Keratinocyte (primary cell): ENCODE measurements around the gene AOAH. TPM values are rescaled to one million over a fixed set of nuclear protein-coding genes. Genes with fewer than 3 reads are reported as not detected.

Experiments
- DNase-seq: peaks from one replicate; pipeline ENCODE4 v3.0.0-alpha.2; 2011; ENCODE audit warnings: low read depth, missing footprints, low spot score
- FAIRE-seq: peaks from 2 replicates; lab custom pipeline; 2011; peaks lifted over from hg19 to GRCh38; lab: Jason Lieb, UNC
- H2AFZ ChIP-seq: 2 replicates; pipeline ENCODE4 v1.6.0; 2012; ENCODE audit warnings: low read length, control low read depth, inconsistent platforms; ENCODE audit not compliant: control insufficient read depth
- H3K27ac ChIP-seq: 2 replicates; pipeline ENCODE4 v1.5.1; 2011; ENCODE audit warnings: low read length; ENCODE audit not compliant: control insufficient read depth, insufficient read depth
- H3K27me3 ChIP-seq: 3 replicates; pipeline ENCODE4 v1.6.0; 2011; ENCODE audit warnings: low read length; ENCODE audit not compliant: control insufficient read depth, insufficient read depth; ENCODE audit errors: extremely low read depth
- H3K36me3 ChIP-seq, 2 experiments: 2 replicates in 1 of 2; 3 replicates in 1 of 2; pipeline ENCODE4 v1.5.1; 2011; ENCODE audit warnings: low read length in 2 of 2, mild to moderate bottlenecking in 1 of 2; ENCODE audit not compliant: control insufficient read depth in 2 of 2, insufficient read depth in 2 of 2; ENCODE audit errors: extremely low read depth in 1 of 2
- H3K4me1 ChIP-seq: 3 replicates; pipeline ENCODE4 v1.5.1; 2011; ENCODE audit warnings: low read length; ENCODE audit not compliant: control insufficient read depth, insufficient read depth; ENCODE audit errors: extremely low read depth
- H3K4me2 ChIP-seq: 3 replicates; pipeline ENCODE4 v1.6.0; 2011; ENCODE audit warnings: low read depth, low read length; ENCODE audit not compliant: control insufficient read depth, insufficient read depth; ENCODE audit errors: extremely low read depth
- H3K4me3 ChIP-seq, 3 experiments: fragments of 200-600 bp in 1 of 3; sonication (generic) in 1 of 3; 2 replicates in 2 of 3; 3 replicates in 1 of 3; pipeline ENCODE4 v1.5.1; 2011 to 2016; ENCODE audit warnings: low read length in 3 of 3, mild to moderate bottlenecking in 3 of 3, control low read depth in 2 of 3, inconsistent platforms in 1 of 3, low read depth in 1 of 3, mixed read lengths in 1 of 3, mixed run types in 1 of 3, moderate library complexity in 1 of 3; ENCODE audit not compliant: control insufficient read depth in 2 of 3, insufficient read depth in 2 of 3; ENCODE audit errors: extremely low read depth in 1 of 3
- H3K79me2 ChIP-seq: 2 replicates; pipeline ENCODE4 v1.6.0; 2012; ENCODE audit warnings: low read length; ENCODE audit not compliant: control insufficient read depth, insufficient read depth
- H3K9ac ChIP-seq: 3 replicates; pipeline ENCODE4 v1.6.0; 2011; ENCODE audit warnings: low read length; ENCODE audit not compliant: control insufficient read depth, insufficient read depth; ENCODE audit errors: extremely low read depth
- H3K9me1 ChIP-seq: 3 replicates; pipeline ENCODE4 v1.6.0; 2011; ENCODE audit warnings: low read length; ENCODE audit not compliant: control insufficient read depth, insufficient read depth; ENCODE audit errors: extremely low read depth
- H3K9me3 ChIP-seq: 2 replicates; pipeline ENCODE4 v1.5.1; 2012; ENCODE audit warnings: low read depth, low read length; ENCODE audit not compliant: control insufficient read depth
- H4K20me1 ChIP-seq: 3 replicates; pipeline ENCODE4 v1.6.0; 2011; ENCODE audit warnings: low read length; ENCODE audit not compliant: control insufficient read depth, insufficient read depth; ENCODE audit errors: extremely low read depth
- EZH2 ChIP-seq: IDR thresholded peaks from one replicate; pipeline ENCODE4 v1.6.1; 2012; ENCODE audit warnings: inconsistent platforms, mild to moderate bottlenecking, low read length, moderate library complexity
- dilution Hi-C: fragments of 300-500 bp; cut with MboI; formaldehyde crosslinking; loops from one replicate; pipeline ENCODE4 v1.7.0; 2020; ENCODE audit warnings: low sequenced_read_pairs; ENCODE audit not compliant: extremely low pct_ligation_motif_present
- polyA plus RNA-seq, 5 experiments: library from polyadenylated mRNA; depleted of rRNA in 3 of 5; stranded (reverse) in 3 of 5; stranded (forward) in 1 of 5; unstranded in 1 of 5; fragments of >200 nt; gene quantifications; 1 replicate in 1 of 5; 2 replicates in 3 of 5; 3 replicates in 1 of 5; pipeline versions ENCODE4 v1.2.1 to v1.2.3, GENCODE V29; 2011 to 2012; ENCODE audit warnings: missing spikeins in 2 of 5, low read depth in 1 of 5, low replicate concordance in 1 of 5
- TF ChIP-seq, protein P1 (sequence below), 3 experiments: IDR thresholded peaks in 1 of 3; conservative IDR thresholded peaks in 1 of 3; optimal IDR thresholded peaks in 1 of 3; 2 replicates in 2 of 3; 3 replicates in 1 of 3; pipeline versions ENCODE3 to v1.5.1; 2011; ENCODE audit warnings: low read length in 3 of 3, mild to moderate bottlenecking in 3 of 3, moderate library complexity in 2 of 3, control low read depth in 1 of 3, inconsistent platforms in 1 of 3; ENCODE audit not compliant: insufficient read depth in 2 of 3; ENCODE audit errors: extremely low read depth in 1 of 3

AOAH gene
- polyA plus RNA-seq, 1 donor (not counting 4 experiments of a cell fraction or from before 2014, with no cell fraction given) = 0.43 TPM

DNA sequence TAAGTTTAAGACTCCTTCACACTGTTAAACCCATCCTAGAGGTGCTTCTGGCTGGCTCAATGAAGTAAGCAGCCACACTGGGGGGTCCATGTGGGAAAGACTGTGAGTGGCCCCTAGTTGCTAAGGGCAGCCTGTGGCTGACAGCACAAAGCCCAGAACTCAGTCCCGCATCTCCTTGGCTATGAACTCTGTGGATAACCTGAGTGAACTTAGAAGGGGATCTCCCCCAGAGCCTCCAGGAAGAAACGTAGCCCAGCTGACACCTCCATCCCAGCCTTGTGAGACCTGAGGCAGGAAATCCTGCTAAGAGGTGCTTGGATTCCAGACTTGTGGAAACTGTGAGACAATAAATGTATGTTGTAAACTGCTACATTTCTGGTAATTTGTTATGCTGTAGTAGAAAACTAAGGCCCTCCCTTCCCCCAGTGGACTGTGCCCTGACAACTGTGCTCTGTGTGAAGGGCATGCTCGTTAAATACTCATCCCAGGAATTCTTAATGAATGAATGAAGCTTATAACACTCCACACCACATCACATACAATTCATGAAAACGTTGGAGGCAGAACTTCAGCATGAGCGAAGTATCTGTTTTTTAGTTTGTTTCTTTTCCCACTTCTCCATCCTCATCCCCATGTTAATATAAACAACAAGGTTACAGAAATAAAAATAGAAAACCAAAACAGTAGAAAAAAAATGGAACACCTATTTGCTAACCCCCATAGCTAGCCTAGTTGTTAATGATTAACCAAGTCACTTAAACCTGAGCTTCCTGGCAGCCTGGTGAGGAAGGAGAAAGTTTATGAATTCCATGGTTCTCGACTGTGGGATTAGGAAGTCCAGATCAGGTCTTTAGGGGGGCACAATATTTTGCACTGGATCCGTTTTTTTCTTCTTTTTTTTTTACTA is 36.8 kb upstream of the AOAH start:
- Histone ChIP-seq H4K20me1 (no peaks in the 10 kb centered on the region), H3K9ac (no peak overlapping the region), H3K9me3 (no peaks in the 10 kb centered on the region), H3K4me2 (no peak overlapping the region), H3K4me3 (no peak overlapping the region), H3K27ac (no peak overlapping the region), H3K79me2 (no peaks in the 10 kb centered on the region), H3K36me3 (no peaks in the 10 kb centered on the region), H3K27me3 (no peaks in the 10 kb centered on the region), H3K9me1 (no peaks in the 10 kb centered on the region), H3K4me1 (no peaks in the 10 kb centered on the region), H2AFZ (no peak overlapping the region)
- dilution Hi-C loops = no loop called here
- DNase-seq (no peak), FAIRE-seq (peak; percentile 55)
- TF ChIP-seq, protein P1, sequence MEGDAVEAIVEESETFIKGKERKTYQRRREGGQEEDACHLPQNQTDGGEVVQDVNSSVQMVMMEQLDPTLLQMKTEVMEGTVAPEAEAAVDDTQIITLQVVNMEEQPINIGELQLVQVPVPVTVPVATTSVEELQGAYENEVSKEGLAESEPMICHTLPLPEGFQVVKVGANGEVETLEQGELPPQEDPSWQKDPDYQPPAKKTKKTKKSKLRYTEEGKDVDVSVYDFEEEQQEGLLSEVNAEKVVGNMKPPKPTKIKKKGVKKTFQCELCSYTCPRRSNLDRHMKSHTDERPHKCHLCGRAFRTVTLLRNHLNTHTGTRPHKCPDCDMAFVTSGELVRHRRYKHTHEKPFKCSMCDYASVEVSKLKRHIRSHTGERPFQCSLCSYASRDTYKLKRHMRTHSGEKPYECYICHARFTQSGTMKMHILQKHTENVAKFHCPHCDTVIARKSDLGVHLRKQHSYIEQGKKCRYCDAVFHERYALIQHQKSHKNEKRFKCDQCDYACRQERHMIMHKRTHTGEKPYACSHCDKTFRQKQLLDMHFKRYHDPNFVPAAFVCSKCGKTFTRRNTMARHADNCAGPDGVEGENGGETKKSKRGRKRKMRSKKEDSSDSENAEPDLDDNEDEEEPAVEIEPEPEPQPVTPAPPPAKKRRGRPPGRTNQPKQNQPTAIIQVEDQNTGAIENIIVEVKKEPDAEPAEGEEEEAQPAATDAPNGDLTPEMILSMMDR (optimal IDR thresholded peaks at IDR 0.05 in 1 of 3, IDR thresholded peaks at IDR 0.05 in 1 of 3, conservative IDR thresholded peaks at IDR 0.05 in 1 of 3; ENCODE audit: extremely low read depth in 1 of 3, insufficient read depth in 2 of 3, low read length in 3 of 3) = no peak
- no peak for TF ChIP-seq EZH2

DNA sequence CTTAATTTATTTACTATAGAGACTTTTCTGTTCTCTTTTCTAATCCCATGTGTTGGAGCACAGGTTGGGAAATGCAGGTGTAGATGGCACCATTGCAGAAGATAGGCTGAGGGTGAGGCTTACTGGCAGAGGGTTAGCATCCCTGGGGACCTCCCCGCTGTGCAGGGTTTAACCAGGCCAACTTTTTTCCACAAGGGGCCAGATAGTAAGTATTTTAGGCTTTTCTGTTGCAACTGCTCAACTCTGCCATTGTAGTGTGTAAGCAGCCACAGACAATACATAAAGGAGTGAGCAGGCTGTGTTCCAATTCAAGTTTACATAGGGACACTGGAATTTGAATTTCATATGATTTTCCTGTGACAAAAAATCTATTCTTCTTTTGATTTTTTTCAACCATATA is 34.6 kb upstream of the AOAH start:
- dilution Hi-C loops = no loop called here
- no peak overlapping the region for H3K9ac ChIP-seq
- no peak overlapping the region for H2AFZ ChIP-seq
- no peaks in the 10 kb centered on the region for H3K27me3 ChIP-seq
- no peak overlapping the region for H3K27ac ChIP-seq
- no peaks in the 10 kb centered on the region for H3K4me1 ChIP-seq
- no peak overlapping the region for H3K4me2 ChIP-seq
- H3K9me3 ChIP-seq = no peaks in the 10 kb centered on the region
- no peak overlapping the region for H3K4me3 ChIP-seq
- TF ChIP-seq, protein P1 (optimal IDR thresholded peaks at IDR 0.05 in 1 of 3, IDR thresholded peaks at IDR 0.05 in 1 of 3, conservative IDR thresholded peaks at IDR 0.05 in 1 of 3; ENCODE audit: extremely low read depth in 1 of 3, insufficient read depth in 2 of 3, low read length in 3 of 3) = no peak
- no peak for TF ChIP-seq EZH2
- FAIRE-seq (no peak), DNase-seq (no peak)
- H3K36me3 ChIP-seq = no peaks in the 10 kb centered on the region
- H3K9me1 ChIP-seq = no peaks in the 10 kb centered on the region
- H3K79me2 ChIP-seq = no peaks in the 10 kb centered on the region
- no peaks in the 10 kb centered on the region for H4K20me1 ChIP-seq
